Measurements from ENCODE around the gene KCNQ1.

- no peak for TF ChIP-seq POLR2AphosphoS5 (IDR thresholded peaks at IDR 0.05; ENCODE audit: low read depth, low read length)
- TF ChIP-seq ZNF546 (CRISPR knock-in tag; conservative IDR thresholded peaks at IDR 0.05), result no peak
- no peak for TF ChIP-seq ZNF501 (CRISPR knock-in tag; IDR thresholded peaks at IDR 0.05)
- TF ChIP-seq NR1H2 (CRISPR knock-in tag; IDR thresholded peaks at IDR 0.05; ENCODE audit: borderline replicate concordance, low read depth), result no peak
- no peak for TF ChIP-seq ZBTB21 (CRISPR knock-in tag; IDR thresholded peaks at IDR 0.05)
- no peak for TF ChIP-seq ZNF660 (CRISPR knock-in tag; IDR thresholded peaks at IDR 0.05; ENCODE audit: borderline replicate concordance, low read depth)
- no peak for TF ChIP-seq SIN3A (IDR thresholded peaks at IDR 0.05; ENCODE audit: borderline replicate concordance, low read depth, low read length)
- no peak for TF ChIP-seq CTCF (CRISPR knock-in tag; IDR thresholded peaks at IDR 0.05)
- no peak for TF ChIP-seq CEBPB (IDR thresholded peaks at IDR 0.05; ENCODE audit: borderline replicate concordance, low read depth, low read length)
- no peak for TF ChIP-seq EZH2 (conservative IDR thresholded peaks at IDR 0.05; ENCODE audit: low read depth, low read length)
Measured at GRCh38 chr11:2726964-2727363, 282.2 kb downstream of the KCNQ1 start.

All from HepG2 (cell line).